ENCODE results near the gene PIGZ. TPM values are rescaled to one million over a fixed set of nuclear protein-coding genes. Genes with fewer than 3 reads are reported as not detected.

PIGZ gene
- total RNA-seq, 4 donors from 2014 or later: 0.29 to 21.5 (median 2.3) TPM

GRCh38 chr3:196976941-196977340 lies 8.3 kb upstream of the PIGZ start:
- Histone ChIP-seq H3K36me3 (no peaks in the 10 kb centered on the region), H3K4me3 (no peak overlapping the region), H3K9me3 (no peaks in the 10 kb centered on the region), H3K27me3 (no peaks in the 10 kb centered on the region), H3K4me1 (no peaks in the 10 kb centered on the region), H3K27ac (no peak overlapping the region)
- DNase-seq: no peak
- no peak for TF ChIP-seq CTCF (IDR thresholded peaks at IDR 0.05)
- no peak for TF ChIP-seq POLR2A (IDR thresholded peaks at IDR 0.05)
- intact Hi-C loops (cut with DNase I; ENCODE audit: low total_unique reads): loop anchor here (10.0 kb wide), 1 partner anchor 132 kb away; no protein-coding TSS in a partner anchor

GRCh38 chr3:196975349-196975748 lies 6.7 kb upstream of the PIGZ start:
- no peak for DNase-seq
- H3K9me3 ChIP-seq: no peaks in the 10 kb centered on the region
- intact Hi-C loops (cut with DNase I; ENCODE audit: low total_unique reads): loop anchor here (10.0 kb wide), 1 partner anchor 131 kb away; no protein-coding TSS in a partner anchor
- no peaks in the 10 kb centered on the region for H3K36me3 ChIP-seq
- no peaks in the 10 kb centered on the region for H3K27me3 ChIP-seq
- H3K27ac ChIP-seq: no peak overlapping the region
- TF ChIP-seq CTCF (IDR thresholded peaks at IDR 0.05) (no peak), POLR2A (IDR thresholded peaks at IDR 0.05) (no peak)
- H3K4me1 ChIP-seq: peaks cover 0 to under 1% of the 10 kb centered on the region in 2 donors
- H3K4me3 ChIP-seq: no peak overlapping the region

- H3K36me3 ChIP-seq: no peaks in the 10 kb centered on the region
- DNase-seq: no peak
- no peak overlapping the region for H3K27ac ChIP-seq
- H3K9me3 ChIP-seq: no peaks in the 10 kb centered on the region
- peaks cover 0 to 3% of the 10 kb centered on the region in 2 donors for H3K4me1 ChIP-seq
- H3K27me3 ChIP-seq: no peaks in the 10 kb centered on the region
- no peak for TF ChIP-seq POLR2A (IDR thresholded peaks at IDR 0.05)
- TF ChIP-seq CTCF (IDR thresholded peaks at IDR 0.05): no peak
- no peak overlapping the region for H3K4me3 ChIP-seq
- intact Hi-C loops (cut with DNase I; ENCODE audit: low total_unique reads): loop anchor here (10.0 kb wide), 1 partner anchor 130 kb away; no protein-coding TSS in a partner anchor
Observed at GRCh38 chr3:196974661-196975060, 6.0 kb upstream of the PIGZ start.

- no peak for DNase-seq
- intact Hi-C loops (cut with DNase I; ENCODE audit: low total_unique reads): loop anchor here (10.0 kb wide), 1 partner anchor 126 kb away; no protein-coding TSS in a partner anchor
- Histone ChIP-seq H3K9me3 (no peaks in the 10 kb centered on the region), H3K4me1 (peaks cover 0 to 3% of the 10 kb centered on the region in 2 donors), H3K36me3 (no peaks in the 10 kb centered on the region), H3K27ac (no peak overlapping the region), H3K27me3 (no peaks in the 10 kb centered on the region), H3K4me3 (no peak overlapping the region)
- no peak for TF ChIP-seq POLR2A (IDR thresholded peaks at IDR 0.05)
- TF ChIP-seq CTCF (IDR thresholded peaks at IDR 0.05): no peak
Observed at GRCh38 chr3:196971094-196971698, 2.6 kb upstream of the PIGZ start.

- intact Hi-C loops (cut with DNase I; ENCODE audit: low total_unique reads): loop anchor here (10.0 kb wide), 1 partner anchor 126 kb away; no protein-coding TSS in a partner anchor
- no peak for DNase-seq
- Histone ChIP-seq H3K9me3 (no peaks in the 10 kb centered on the region), H3K4me3 (no peak overlapping the region), H3K27ac (no peak overlapping the region), H3K27me3 (no peaks in the 10 kb centered on the region), H3K36me3 (no peaks in the 10 kb centered on the region), H3K4me1 (peaks cover 0 to 3% of the 10 kb centered on the region in 2 donors)
- TF ChIP-seq CTCF (IDR thresholded peaks at IDR 0.05) (no peak), POLR2A (IDR thresholded peaks at IDR 0.05) (no peak)
Observed at GRCh38 chr3:196970547-196971093, 2.0 kb upstream of the PIGZ start.

Data from uterus (tissue), 4 donors.